Measurements from ENCODE around the gene TRIM67. TPM values are rescaled to one million over a fixed set of nuclear protein-coding genes. Genes with fewer than 3 reads are reported as not detected.

The TRIM67 gene
- total RNA-seq, 1 donor from 2014 or later, result 0.08 TPM

DNA sequence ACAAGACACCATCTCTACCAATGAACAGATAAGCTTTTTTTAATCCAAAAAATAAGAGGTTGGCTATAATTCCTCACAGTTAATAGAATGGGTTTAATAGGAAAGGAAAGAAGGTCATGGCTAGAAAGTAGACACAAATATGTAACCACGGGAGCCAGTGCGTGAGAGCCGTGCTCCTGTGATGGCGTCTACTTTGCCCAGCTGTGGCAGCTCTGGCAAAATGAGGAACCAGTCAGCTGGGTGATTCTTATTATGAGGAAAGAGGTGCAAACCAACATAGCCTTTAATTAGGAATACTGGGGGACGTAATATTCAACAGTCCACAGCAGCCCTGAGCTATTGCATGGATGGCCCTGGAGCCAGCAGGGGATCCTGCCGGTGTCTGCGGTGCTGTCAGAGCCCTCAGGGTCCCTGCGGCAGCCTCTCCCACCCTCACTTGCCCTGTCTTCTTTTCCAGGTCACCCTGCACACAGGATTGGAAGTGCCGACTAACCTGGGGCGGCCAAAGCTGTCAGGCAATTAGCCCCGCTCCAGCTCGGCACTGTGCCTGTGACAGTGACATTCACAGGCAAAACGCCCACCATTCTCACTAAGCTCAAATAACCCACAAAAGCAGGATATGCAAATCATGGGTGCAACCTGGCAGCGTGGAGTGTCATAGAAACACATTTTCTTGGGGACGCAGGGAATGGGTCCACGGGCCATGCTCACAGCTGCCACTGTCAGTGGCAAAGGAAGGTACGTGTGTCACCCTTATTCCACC is 53.2 kb downstream of the TRIM67 start:
- Histone ChIP-seq H3K27me3 (ENCODE audit: low read depth) (peaks cover 53% of the 10 kb centered on the region), H3K36me3 (no peaks in the 10 kb centered on the region), H3K4me3 (no peak overlapping the region), H3K4me1 (peaks cover 8% of the 10 kb centered on the region), H3K9me3 (replicated peaks) (no peaks in the 10 kb centered on the region), H3K27ac (replicated peaks) (no peak overlapping the region)
- TF ChIP-seq, protein P1, sequence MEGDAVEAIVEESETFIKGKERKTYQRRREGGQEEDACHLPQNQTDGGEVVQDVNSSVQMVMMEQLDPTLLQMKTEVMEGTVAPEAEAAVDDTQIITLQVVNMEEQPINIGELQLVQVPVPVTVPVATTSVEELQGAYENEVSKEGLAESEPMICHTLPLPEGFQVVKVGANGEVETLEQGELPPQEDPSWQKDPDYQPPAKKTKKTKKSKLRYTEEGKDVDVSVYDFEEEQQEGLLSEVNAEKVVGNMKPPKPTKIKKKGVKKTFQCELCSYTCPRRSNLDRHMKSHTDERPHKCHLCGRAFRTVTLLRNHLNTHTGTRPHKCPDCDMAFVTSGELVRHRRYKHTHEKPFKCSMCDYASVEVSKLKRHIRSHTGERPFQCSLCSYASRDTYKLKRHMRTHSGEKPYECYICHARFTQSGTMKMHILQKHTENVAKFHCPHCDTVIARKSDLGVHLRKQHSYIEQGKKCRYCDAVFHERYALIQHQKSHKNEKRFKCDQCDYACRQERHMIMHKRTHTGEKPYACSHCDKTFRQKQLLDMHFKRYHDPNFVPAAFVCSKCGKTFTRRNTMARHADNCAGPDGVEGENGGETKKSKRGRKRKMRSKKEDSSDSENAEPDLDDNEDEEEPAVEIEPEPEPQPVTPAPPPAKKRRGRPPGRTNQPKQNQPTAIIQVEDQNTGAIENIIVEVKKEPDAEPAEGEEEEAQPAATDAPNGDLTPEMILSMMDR (IDR thresholded peaks at IDR 0.05; ENCODE audit: borderline replicate concordance), result no peak
- no peak for DNase-seq
- intact Hi-C loops (cut with micrococcal nuclease), result loop anchor here (5.0 kb wide), 1 partner anchor 418 kb away; no protein-coding TSS in a partner anchor

DNA sequence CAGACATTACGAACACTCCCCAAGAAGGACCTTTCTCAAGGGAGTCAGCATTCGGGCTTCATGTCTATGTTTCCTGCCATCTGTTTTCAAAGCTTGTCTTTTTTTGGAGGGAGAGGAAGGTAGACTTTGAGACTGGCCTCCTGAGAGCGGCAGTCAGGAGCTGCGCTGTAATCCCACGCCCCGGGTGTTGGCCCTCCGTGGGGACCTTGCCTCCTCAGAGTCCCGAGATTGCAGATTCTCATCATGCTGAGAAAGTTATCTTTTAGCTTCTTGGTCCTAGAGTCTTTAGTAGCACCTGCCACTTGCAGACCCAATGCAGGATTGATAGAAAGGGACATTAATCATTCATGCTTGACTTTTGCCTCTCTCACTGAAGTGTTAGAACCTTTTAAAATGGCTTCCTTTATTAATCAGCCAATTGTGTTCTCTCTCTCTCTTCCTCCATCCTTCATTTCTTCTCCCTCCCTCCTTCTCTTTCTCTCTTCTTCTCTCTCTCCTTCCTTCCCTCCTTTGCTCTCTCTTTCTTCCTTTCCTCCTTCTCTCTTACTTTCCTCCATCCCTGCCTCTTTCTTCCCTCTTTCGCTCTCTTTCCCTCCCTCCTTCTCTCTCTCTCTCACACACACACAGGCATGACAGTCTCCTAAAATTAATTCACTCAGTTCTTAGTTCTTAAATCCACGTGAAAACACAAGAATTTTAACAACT is 54.0 kb downstream of the TRIM67 start:
- H3K4me1 ChIP-seq, result peaks cover 8% of the 10 kb centered on the region
- H3K27me3 ChIP-seq (ENCODE audit: low read depth), result peaks cover 53% of the 10 kb centered on the region
- no peak for DNase-seq
- H3K4me3 ChIP-seq, result no peak overlapping the region
- TF ChIP-seq, protein P1 (IDR thresholded peaks at IDR 0.05; ENCODE audit: borderline replicate concordance), result no peak
- H3K36me3 ChIP-seq, result no peaks in the 10 kb centered on the region
- no peak overlapping the region for H3K27ac ChIP-seq (replicated peaks)
- intact Hi-C loops (cut with micrococcal nuclease), result no loop called here
- no peaks in the 10 kb centered on the region for H3K9me3 ChIP-seq (replicated peaks)

DNA sequence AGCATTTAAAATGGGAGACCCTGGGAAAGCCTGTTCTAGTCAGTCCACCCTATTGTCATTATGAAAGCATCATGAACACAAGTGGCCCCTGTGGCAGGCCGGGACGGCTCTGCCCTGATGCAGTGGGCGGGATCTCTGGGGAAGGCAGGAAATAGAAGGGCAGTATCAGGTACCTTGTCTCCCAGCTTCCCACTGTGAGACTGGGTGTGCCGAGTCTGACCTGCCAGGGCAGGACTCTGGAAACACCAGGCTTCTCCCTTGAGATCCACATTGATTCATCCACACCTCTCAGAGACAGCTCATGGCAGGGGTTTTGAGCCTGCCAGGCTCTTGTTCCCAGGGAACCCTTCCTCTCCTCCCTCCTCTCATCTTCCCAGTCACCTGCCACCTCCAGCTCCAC is 54.6 kb downstream of the TRIM67 start:
- peaks cover 53% of the 10 kb centered on the region for H3K27me3 ChIP-seq (ENCODE audit: low read depth)
- TF ChIP-seq, protein P1 (IDR thresholded peaks at IDR 0.05; ENCODE audit: borderline replicate concordance), result no peak
- H3K4me1 ChIP-seq, result peaks cover 3% of the 10 kb centered on the region
- no peak overlapping the region for H3K27ac ChIP-seq (replicated peaks)
- H3K9me3 ChIP-seq (replicated peaks), result no peaks in the 10 kb centered on the region
- no peak for DNase-seq
- intact Hi-C loops (cut with micrococcal nuclease), result no loop called here
- H3K4me3 ChIP-seq, result no peak overlapping the region
- no peaks in the 10 kb centered on the region for H3K36me3 ChIP-seq

GRCh38 chr1:231217056-231217455 is 55.2 kb downstream of the TRIM67 start:
- intact Hi-C loops (cut with micrococcal nuclease), result no loop called here
- no peak overlapping the region for H3K4me3 ChIP-seq
- H3K36me3 ChIP-seq, result no peaks in the 10 kb centered on the region
- H3K4me1 ChIP-seq, result no peaks in the 10 kb centered on the region
- H3K27me3 ChIP-seq (ENCODE audit: low read depth), result peaks cover 53% of the 10 kb centered on the region
- DNase-seq, result no peak
- TF ChIP-seq, protein P1 (IDR thresholded peaks at IDR 0.05; ENCODE audit: borderline replicate concordance), result no peak
- no peak overlapping the region for H3K27ac ChIP-seq (replicated peaks)
- H3K9me3 ChIP-seq (replicated peaks), result no peaks in the 10 kb centered on the region

DNA sequence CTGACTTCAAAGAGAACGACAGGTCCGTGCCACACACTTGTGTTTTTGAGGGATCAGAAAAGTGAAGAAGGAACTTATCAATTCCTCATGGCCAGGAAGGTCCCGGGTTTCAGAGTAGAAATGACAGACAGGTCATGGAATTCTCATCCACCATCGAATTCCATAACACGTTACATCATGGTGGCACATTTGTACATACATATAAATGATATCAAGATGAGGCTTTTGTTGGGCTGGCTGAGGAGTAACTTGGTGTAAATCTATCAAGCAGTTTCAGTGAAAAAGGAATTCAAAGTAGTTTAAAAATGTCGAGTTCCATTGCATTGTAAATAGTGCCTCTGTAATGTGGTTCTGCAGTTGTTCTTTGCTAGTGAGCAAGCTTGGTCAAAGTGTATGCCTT is 56.2 kb downstream of the TRIM67 start:
- H3K27ac ChIP-seq (replicated peaks), result no peak overlapping the region
- TF ChIP-seq, protein P1 (IDR thresholded peaks at IDR 0.05; ENCODE audit: borderline replicate concordance), result no peak
- no peaks in the 10 kb centered on the region for H3K4me1 ChIP-seq
- H3K4me3 ChIP-seq, result no peak overlapping the region
- peaks cover 7% of the 10 kb centered on the region for H3K36me3 ChIP-seq
- H3K27me3 ChIP-seq (ENCODE audit: low read depth), result peaks cover 46% of the 10 kb centered on the region
- H3K9me3 ChIP-seq (replicated peaks), result no peaks in the 10 kb centered on the region
- DNase-seq, result no peak
- intact Hi-C loops (cut with micrococcal nuclease), result no loop called here
